Mesenteric fat pad (tissue), 1 donor: Measurements from ENCODE around the gene ARMS2. TPM values are rescaled to one million over a fixed set of nuclear protein-coding genes. Genes with fewer than 3 reads are reported as not detected.

Source experiments
- DNase-seq: peaks from one replicate; pipeline ENCODE4 v3.0.0-alpha.2; 2020; ENCODE audit warnings: low spot score
- long read RNA-seq: library from polyadenylated mRNA; unstranded; transcript quantifications from one replicate; pipeline ENCODE4 v2.0.0, GENCODE V29; 2020
- total RNA-seq: library from RNA; stranded (reverse); fragmentation: NEBNext Ultra II Directional; extraction: Animal tissue kit (Norgen Biotek cat#: 25700); gene quantifications from one replicate; pipeline ENCODE4 v1.2.1, GENCODE V29; 2021
- donor health status: DM: yes; HTN: yes; CAD: no.

Gene ARMS2
- total RNA-seq, result 0.42 TPM
- long read RNA-seq, result 0 reads

DNA sequence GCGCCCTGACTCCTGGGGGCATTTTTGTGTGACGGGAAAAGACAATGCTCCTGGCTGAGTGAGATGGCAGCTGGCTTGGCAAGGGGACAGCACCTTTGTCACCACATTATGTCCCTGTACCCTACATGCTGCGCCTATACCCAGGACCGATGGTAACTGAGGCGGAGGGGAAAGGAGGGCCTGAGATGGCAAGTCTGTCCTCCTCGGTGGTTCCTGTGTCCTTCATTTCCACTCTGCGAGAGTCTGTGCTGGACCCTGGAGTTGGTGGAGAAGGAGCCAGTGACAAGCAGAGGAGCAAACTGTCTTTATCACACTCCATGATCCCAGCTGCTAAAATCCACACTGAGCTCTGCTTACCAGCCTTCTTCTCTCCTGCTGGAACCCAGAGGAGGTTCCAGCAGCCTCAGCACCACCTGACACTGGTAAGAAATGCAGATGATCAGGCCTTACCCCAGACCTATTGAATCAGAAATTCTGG, at the start of gene ARMS2:
Gene ARMS2, plus strand, starts transcription at position 51 of the 478 bp plus-strand sequence. Its CDS starts 75 bp downstream, at position 126.
- no peak for DNase-seq

GRCh38 chr10:122407375-122408125, 46.9 kb upstream of the ARMS2 start:
- no peak for DNase-seq

- DNase-seq, result no peak
Observed at GRCh38 chr10:122413327-122413726, 41.1 kb upstream of the ARMS2 start.

DNA sequence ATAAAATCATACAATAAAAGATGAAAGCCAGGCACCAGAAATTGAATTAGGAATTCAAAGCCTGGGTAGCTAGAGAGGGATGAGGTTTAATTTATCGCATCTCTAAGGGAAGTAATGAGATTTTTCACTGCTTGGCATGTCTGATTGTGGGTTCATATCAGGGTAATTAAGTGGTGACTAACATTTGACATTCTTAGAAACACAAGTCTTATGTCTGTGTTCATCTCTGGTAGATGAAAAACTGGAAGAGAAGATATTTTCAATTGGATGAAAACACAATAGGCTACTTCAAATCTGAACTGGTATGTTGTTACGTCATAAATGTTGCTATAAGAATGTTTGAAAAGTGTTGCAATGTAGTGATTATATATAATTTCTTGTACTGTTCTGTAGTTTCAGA, 36.8 kb upstream of the ARMS2 start:
- no peak for DNase-seq

DNA sequence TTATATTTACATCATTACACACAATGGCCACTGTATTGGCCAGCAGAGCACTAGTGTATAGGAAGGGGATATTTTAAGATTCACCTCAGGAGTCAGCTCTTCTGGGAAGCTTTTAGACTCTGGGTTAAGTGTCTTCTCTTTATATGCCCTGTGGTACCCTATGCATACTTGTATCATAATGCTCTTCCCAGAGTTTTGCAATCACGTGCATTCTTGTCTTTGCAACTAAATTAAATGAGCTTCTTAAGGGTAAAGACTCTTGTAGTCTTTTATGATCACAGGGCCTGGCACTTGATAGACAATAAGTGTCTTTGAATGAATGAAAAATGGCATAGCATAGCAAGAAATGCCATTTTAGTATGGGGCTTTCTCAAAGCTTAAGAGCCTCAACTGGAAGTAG, 35.4 kb upstream of the ARMS2 start:
- DNase-seq, result no peak

GRCh38 chr10:122419876-122420623, 34.4 kb upstream of the ARMS2 start:
- no peak for DNase-seq

- DNase-seq, result no peak
Observed at GRCh38 chr10:122420624-122421007, 33.8 kb upstream of the ARMS2 start.

DNA sequence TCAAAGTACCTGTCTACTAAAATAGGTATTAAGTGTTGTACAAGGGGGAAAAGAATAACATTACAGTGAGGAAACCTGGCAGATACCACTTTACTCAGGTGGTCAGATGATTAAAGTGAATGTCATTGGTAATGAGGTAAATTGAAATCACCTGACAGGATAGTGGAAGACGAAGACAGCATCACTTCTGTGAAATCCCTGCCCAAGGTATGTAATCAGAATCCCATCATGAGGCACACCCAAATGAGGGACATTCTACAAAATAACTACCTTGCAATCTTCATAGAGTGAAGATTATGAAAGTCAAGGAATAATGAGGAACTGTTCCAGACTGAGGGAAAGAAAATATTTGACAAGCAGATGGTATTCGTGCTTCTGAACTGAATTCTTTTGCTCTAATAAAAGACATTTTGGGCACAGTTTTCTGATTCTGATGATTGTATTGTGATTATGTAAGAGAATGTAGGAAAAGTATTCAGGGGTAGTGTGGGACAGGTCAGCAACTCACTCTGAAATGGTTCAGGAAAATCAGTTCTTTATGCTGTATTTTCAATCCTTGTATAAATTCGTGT, 33.3 kb upstream of the ARMS2 start:
- no peak for DNase-seq

DNA sequence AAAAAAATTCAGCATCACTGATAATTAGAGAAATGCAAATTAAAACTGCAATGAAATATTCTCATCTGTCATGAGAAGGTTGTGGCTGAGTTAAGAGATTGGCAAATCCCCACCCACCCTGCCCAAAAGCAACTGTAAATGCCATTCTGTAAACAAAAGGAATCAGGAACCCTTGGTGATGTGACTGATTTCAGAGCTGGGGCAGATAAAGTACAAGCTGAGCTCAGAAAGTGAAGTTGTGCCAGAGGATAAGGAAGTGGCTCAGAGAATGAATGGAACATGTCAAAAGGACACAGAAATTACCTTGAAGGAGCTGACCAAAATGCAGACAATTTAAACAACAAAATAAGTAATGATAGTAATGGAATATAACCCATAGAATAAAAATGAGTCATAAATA, 32.7 kb upstream of the ARMS2 start:
- no peak for DNase-seq

DNA sequence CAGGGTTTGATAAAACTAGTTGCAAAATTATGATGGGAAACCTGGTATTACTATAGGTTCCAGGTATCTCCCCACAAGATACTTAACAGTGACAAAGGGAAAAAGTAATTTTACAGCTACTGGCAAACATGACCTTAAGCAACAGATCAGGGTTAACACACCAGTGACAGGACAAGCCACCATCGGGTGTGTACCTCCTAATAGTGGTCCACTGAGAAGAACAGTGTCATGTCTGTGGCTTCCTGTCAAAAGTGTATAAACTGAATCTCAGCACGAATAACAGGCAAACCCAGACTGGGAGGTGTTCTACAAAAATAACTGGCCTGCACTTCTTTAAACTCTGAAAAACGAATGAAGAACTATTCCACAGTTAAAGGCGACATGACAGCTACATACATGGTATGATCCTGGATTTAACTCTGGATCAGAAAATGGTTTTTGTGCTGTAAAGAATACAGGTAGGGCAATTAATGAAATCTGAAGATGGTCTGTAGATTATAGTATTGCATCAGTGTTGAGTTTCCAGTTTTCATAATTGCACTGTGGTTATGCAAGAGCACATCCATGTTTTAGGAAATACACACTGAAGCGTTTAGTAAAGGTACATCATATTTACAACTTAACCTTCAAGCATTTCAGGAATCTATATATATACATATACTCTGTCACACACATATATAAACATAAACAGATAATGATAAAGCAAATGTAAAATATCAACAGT, 32.0 kb upstream of the ARMS2 start:
- DNase-seq, result no peak

DNA sequence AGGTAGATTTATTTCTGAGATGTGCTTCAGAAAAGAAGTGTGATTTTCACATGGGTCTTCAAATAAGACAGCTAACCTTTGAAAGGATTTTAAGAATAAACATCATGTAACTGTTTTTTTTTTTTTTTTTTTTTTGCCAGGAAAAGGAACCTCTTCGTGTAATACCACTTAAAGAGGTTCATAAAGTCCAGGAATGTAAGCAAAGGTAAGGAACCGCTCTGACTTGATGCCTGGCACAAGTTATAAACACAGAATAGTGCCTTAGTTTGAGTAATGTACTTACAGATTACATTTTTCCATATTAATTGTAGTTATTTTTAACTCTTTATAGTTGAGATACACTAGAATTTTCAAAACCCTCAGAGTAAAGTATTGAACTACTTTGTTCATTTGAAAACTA, 30.4 kb upstream of the ARMS2 start:
- DNase-seq, result no peak

- no peak for DNase-seq
Observed at GRCh38 chr10:122426829-122427228, 27.6 kb upstream of the ARMS2 start.

DNA sequence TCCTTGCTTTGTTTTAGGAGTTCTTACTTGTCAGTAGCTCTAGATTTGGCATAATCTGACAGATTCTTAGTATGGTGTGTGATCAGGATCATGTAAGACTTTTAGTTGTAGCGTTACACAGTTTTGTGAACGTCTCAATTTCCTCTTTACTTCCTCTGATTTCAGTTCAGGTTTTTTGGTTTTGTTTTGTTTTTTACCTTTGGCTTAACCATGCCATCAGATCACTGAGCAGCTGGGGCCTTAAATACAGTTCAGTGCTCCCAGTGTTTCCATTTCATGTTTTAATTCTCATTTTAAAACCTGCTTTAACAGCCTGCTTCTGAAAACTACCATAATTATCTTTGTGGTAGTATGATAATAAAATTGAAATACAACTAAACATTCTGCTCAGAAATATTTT, 27.2 kb upstream of the ARMS2 start:
- DNase-seq, result no peak

DNA sequence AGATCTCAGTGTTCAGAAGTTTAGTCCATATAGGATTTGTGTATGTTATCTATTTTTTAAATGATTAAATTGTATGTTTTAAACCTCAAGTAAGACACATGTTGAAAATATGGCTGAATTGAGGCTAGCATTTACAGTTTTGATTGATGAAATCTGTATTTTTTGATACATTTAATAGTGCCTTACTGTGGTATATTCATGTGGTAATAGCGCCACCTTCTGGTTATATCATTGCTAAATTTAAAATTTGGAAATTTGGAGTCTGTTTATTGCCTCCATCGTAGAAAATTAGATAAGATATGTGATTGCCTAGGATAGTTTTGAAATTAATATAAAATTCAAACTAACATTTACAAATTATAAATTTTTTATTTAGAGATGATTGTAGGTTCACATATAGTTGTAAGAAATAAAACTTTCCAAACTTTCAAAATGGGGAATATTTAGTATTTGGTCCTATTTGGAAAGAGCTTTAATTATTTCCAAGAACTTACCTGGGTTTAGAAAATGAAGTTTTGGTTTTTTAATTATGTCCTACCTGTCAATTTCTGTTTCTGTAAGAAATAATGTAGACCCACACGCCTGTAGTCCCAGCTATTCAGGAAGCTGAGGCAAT, 19.1 kb upstream of the ARMS2 start:
- DNase-seq, result no peak

DNA sequence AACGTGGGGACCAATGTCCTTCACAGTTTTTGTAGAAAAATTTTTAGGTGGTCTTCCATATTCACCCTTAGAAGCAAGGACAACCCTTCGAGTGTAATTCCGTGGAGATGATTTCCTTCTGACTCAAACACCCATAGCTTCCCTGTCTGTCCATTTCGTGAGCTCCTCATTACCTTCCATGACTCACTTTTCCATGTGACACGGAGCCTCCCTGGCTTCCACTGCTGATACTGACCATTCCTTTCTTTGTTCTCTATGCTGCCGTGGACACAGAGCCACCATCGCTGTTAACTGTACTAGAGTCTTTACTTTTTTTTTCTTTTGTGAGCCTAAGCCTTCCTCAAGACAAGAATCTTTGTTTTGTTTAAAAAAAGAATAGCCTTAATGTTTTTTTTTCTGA, 12.5 kb upstream of the ARMS2 start:
- no peak for DNase-seq

GRCh38 chr10:122445469-122445868, 9.0 kb upstream of the ARMS2 start:
- no peak for DNase-seq

GRCh38 chr10:122445904-122446303, 8.5 kb upstream of the ARMS2 start:
- DNase-seq, result no peak

DNA sequence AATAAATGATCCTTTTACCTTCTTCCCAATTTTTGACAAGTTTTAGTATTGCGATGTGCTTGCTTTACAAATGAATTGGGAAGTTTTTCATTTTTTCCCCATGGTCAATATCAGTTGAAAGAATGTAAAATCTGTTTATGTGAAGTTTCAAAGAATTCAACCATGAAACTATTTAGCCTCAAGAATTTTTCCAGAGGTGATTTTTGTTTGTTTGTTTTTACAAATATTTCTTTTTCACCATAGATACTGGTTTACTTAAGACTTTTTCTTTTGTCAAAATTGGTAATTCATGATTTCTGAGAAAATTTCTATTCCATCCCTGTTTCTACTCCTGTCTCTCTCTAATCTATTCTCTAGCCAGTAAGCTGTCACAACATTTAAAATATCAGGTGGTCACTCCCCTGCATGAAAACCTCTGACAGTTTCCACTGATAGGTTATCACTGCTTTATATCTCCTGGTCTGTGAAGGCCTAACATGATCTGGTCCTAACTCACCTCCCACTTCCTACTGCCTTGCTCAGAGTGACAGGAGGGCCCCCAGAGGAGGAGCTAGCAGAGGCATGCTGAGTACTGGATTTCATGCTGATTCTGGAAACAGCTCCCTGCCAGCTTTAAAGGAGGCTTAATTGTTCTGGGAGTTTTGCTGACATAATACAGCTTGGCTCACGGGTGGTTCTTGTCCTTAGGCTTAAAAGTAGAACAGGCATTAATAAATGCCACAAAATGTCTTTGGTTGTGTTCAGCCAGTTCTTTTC, 7.6 kb upstream of the ARMS2 start:
- DNase-seq, result no peak

GRCh38 chr10:122448600-122448999, 5.9 kb upstream of the ARMS2 start:
- no peak for DNase-seq

- DNase-seq, result no peak
Observed at GRCh38 chr10:122449153-122449552, 5.3 kb upstream of the ARMS2 start.
